HepG2 (cell line): ENCODE results near the gene CTSZ. TPM values are rescaled to one million over a fixed set of nuclear protein-coding genes. Genes with fewer than 3 reads are reported as not detected.

ENCODE experiments used
- ATAC-seq: fragments of 200-7000 bp; cut with Tn5 transposase; 3 replicates; pipeline ENCODE4 v1.9.1; 2020; ENCODE audit warnings: mild to moderate bottlenecking, moderate library complexity
- Bru-seq: library from RNA; stranded (reverse); fragments of 400-500 nt; gene quantifications from one replicate; lab custom pipeline; 2021; lab: Mats Ljungman, UMichigan
- BruChase-seq, 2 experiments: library from RNA; stranded (reverse); fragments of 400-500 nt; gene quantifications; one replicate each; lab custom pipeline; 2021; lab: Mats Ljungman, UMichigan
- BruUV-seq: library from RNA; stranded (reverse); fragments of 400-500 nt; replicated peaks from 2 replicates; lab custom pipeline; 2021; lab: Mats Ljungman, UMichigan
- CTCF ChIA-PET: fragments of 300-600 bp; formaldehyde crosslinking; extraction: SDS; loops from one replicate; lab custom pipeline; 2021; ENCODE audit warnings: low total read pairs, inconsistent platforms, low intra/inter-chr PET ratio; lab: Yijun Ruan, JAX
- POLR2A ChIA-PET: fragments of 350-600 bp; sonication (Branson Sonifier 250); formaldehyde crosslinking; loops from one replicate; lab custom pipeline; 2020; ENCODE audit warnings: antibody characterized with exemption, inconsistent platforms; lab: Yijun Ruan, JAX
- DNase-seq: peaks from one replicate; pipeline ENCODE4 v3.0.0-alpha.2; 2015; ENCODE audit warnings: low spot score
- FAIRE-seq: peaks from 3 replicates; lab custom pipeline; 2011; peaks lifted over from hg19 to GRCh38; lab: Jason Lieb, UNC
- H2AFZ ChIP-seq: one replicate; pipeline ENCODE4 v1.6.1; 2011; ENCODE audit warnings: low read length, inconsistent platforms
- H3K27ac ChIP-seq: fragments of 300-600 bp; 3 replicates; pipeline ENCODE4 v1.8.0; 2011; ENCODE audit warnings: mixed run types, mild to moderate bottlenecking, mixed read lengths, low read length, inconsistent platforms; ENCODE audit not compliant: insufficient read depth; ENCODE audit errors: extremely low read length
- H3K27me3 ChIP-seq, 2 experiments: fragments of 200-600 bp in 1 of 2; 2 replicates in 1 of 2; 3 replicates in 1 of 2; pipeline versions ENCODE4 v1.6.0 to v1.8.0; 2011; ENCODE audit warnings: low read length in 2 of 2, mild to moderate bottlenecking in 2 of 2, moderate library complexity in 2 of 2, inconsistent platforms in 1 of 2; ENCODE audit not compliant: insufficient read depth in 2 of 2, control insufficient read depth in 1 of 2
- H3K36me3 ChIP-seq, 2 experiments: fragments of 200-600 bp in 1 of 2; replicated peaks in 1 of 2; 2 replicates in 1 of 2; 3 replicates in 1 of 2; pipeline versions ENCODE4 v1.5.1 to v1.8.0; 2011; ENCODE audit warnings: low read length in 2 of 2, inconsistent platforms in 1 of 2; ENCODE audit not compliant: insufficient read depth in 2 of 2, control insufficient read depth in 1 of 2
- H3K4me1 ChIP-seq: 2 replicates; pipeline ENCODE4 v1.5.1; 2012; ENCODE audit warnings: low read length, inconsistent platforms; ENCODE audit not compliant: insufficient read depth
- H3K4me2 ChIP-seq: 2 replicates; pipeline ENCODE4 v1.6.0; 2011; ENCODE audit warnings: low read depth, low read length, inconsistent platforms
- H3K4me3 ChIP-seq, 3 experiments: fragments of 200-600 bp in 1 of 3; sonication (generic), shearing (Covaris generic) in 1 of 3; replicated peaks in 1 of 3; 2 replicates each; pipeline ENCODE4 v1.5.1; 2011 to 2016; ENCODE audit warnings: low read length in 3 of 3, inconsistent platforms in 2 of 3, low read depth in 2 of 3, mild to moderate bottlenecking in 2 of 3, control low read depth in 1 of 3, mixed read lengths in 1 of 3; ENCODE audit not compliant: insufficient read depth in 1 of 3
- H3K79me2 ChIP-seq: one replicate; pipeline ENCODE4 v1.6.1; 2011; ENCODE audit warnings: low read length, inconsistent platforms; ENCODE audit not compliant: insufficient read depth
- H3K9ac ChIP-seq: 2 replicates; pipeline ENCODE4 v1.6.0; 2011; ENCODE audit warnings: mild to moderate bottlenecking, low read depth, low read length, inconsistent platforms; ENCODE audit not compliant: insufficient read depth
- H3K9me3 ChIP-seq: 2 replicates; pipeline ENCODE4 v1.5.1; 2012; ENCODE audit warnings: mild to moderate bottlenecking, low read length
- H4K20me1 ChIP-seq: 2 replicates; pipeline ENCODE4 v1.6.0; 2011; ENCODE audit warnings: inconsistent platforms, mild to moderate bottlenecking, low read length, moderate library complexity; ENCODE audit not compliant: insufficient read depth
- IRX3 ChIP-seq: sonication (generic); formaldehyde crosslinking; IDR thresholded peaks from 2 replicates; pipeline ENCODE4 v1.8.1; 2023; ENCODE audit warnings: mild to moderate bottlenecking, low read depth, missing genetic modification reagents, borderline replicate concordance
- MAFF ChIP-seq: IDR thresholded peaks from 2 replicates; pipeline ENCODE4 v1.6.1; 2011; ENCODE audit warnings: low read depth, low read length, improper control_type of control experiment
- RBM39 ChIP-seq: fragments of 200-400 bp; formaldehyde crosslinking; IDR thresholded peaks from one replicate; pipeline ENCODE4 v1.6.1; 2018; ENCODE audit warnings: antibody characterized with exemption, mild to moderate bottlenecking, low read depth, low read length; ENCODE audit not compliant: poor library complexity, severe bottlenecking
- RCOR2 ChIP-seq: IDR thresholded peaks from 2 replicates; pipeline ENCODE4 v1.6.1; 2016; ENCODE audit warnings: missing biosample characterization, missing genetic modification reagents
- RFXANK ChIP-seq: IDR thresholded peaks from 2 replicates; pipeline ENCODE4 v1.6.1; 2016
- SP4 ChIP-seq: sonication (generic); formaldehyde crosslinking; IDR thresholded peaks from 2 replicates; pipeline ENCODE4 v1.8.1; 2023; ENCODE audit warnings: mild to moderate bottlenecking, missing genetic modification reagents
- ZNF883 ChIP-seq: sonication (generic); formaldehyde crosslinking; IDR thresholded peaks from 2 replicates; pipeline ENCODE4 v1.5.1; 2020; ENCODE audit warnings: mild to moderate bottlenecking, missing genetic modification reagents; ENCODE audit errors: not compliant biosample characterization
- WGBS: methylation state at CpG from one replicate; pipeline ENCODE4 v1.1.6; 2017; ENCODE audit warnings: low lambda C conversion rate; 5-methylcytosine and 5-hydroxymethylcytosine counted together
- in situ Hi-C: cut with HindIII; loops from 2 replicates; pipeline ENCODE4 v1.10.0; 2017; ENCODE audit warnings: low pct_unique_long_range_greater_than_20kb; ENCODE audit not compliant: extremely low pct_ligation_motif_present
- intact Hi-C: fragments of 100-400 bp; cut with micrococcal nuclease; formaldehyde crosslinking; loops from one replicate; pipeline ENCODE4 v1.10.0; 2022; ENCODE audit not compliant: unreplicated experiment
- long read RNA-seq, 2 experiments: library from RNA in 1 of 2; library from polyadenylated mRNA in 1 of 2; stranded (forward) in 1 of 2; unstranded in 1 of 2; transcript quantifications; one replicate each; pipeline ENCODE4 v2.0.0, GENCODE V29; 2019 to 2022
- polyA minus RNA-seq, 3 experiments: library from RNA; depleted of rRNA, polyadenylated mRNA; stranded (reverse); fragments of >200 nt; gene quantifications; 2 replicates each; pipeline ENCODE4 v1.2.3, GENCODE V29; 2011; ENCODE audit warnings: low replicate concordance in 1 of 3
- polyA plus RNA-seq, 8 experiments: library from polyadenylated mRNA; depleted of rRNA in 3 of 8; stranded (reverse) in 7 of 8; unstranded in 1 of 8; fragments of >200 nt; fragmentation: Illumina TruSeq in 4 of 8; extraction: Trizol in 4 of 8; gene quantifications; 2 replicates each; pipeline versions ENCODE4 v1.2.1 to v1.2.3, GENCODE V29; 2011 to 2016; ENCODE audit warnings: low read depth in 4 of 8, missing spikeins in 1 of 8, mixed read lengths in 1 of 8; ENCODE audit not compliant: insufficient read depth in 1 of 8
- total RNA-seq, 5 experiments: library from RNA; depleted of rRNA; stranded (reverse); fragments of >200 nt; fragmentation: Illumina TruSeq; extraction: Trizol; gene quantifications; 2 replicates each; pipeline ENCODE4 v1.2.3, GENCODE V29; 2016; ENCODE audit warnings: low read depth in 1 of 5
- TF ChIP-seq, protein P1 (sequence below): IDR thresholded peaks from 2 replicates; pipeline ENCODE4 v1.6.1; 2012; ENCODE audit warnings: inconsistent platforms
- TF ChIP-seq, protein P2 (sequence below): sonication (generic); formaldehyde crosslinking; IDR thresholded peaks from 2 replicates; pipeline ENCODE4 v1.4.0; 2020; ENCODE audit warnings: missing genetic modification reagents

CTSZ gene
- total RNA-seq (2016; rRNA removed; fragmentation: Illumina TruSeq; extraction: Trizol) (not detected in 2 replicates), polyA plus RNA-seq (2011; rRNA removed) (0.33 and 0.46 TPM in 2 replicates), polyA minus RNA-seq (2011; rRNA and poly(A)+ RNA removed; ENCODE audit: low replicate concordance) (0.10 and 114 TPM in 2 replicates), Bru-seq, nascent RNA (percentile 21 among the genes with signal in this experiment), BruChase-seq, experiment 1, labeled RNA remaining after a 6-hour chase (percentile 27 among the genes with signal in this experiment), BruChase-seq, experiment 2, labeled RNA remaining after a 2-hour chase (percentile 27 among the genes with signal in this experiment)
- total RNA-seq (2016; cell fraction: cytosol; rRNA removed; fragmentation: Illumina TruSeq; extraction: Trizol; ENCODE audit: low read depth): not detected in 2 replicates
- not detected in 2 replicates for total RNA-seq (2016; cell fraction: insoluble cytoplasmic fraction; rRNA removed; fragmentation: Illumina TruSeq; extraction: Trizol)
- not detected in 2 replicates for total RNA-seq (2016; cell fraction: membrane; rRNA removed; fragmentation: Illumina TruSeq; extraction: Trizol)
- total RNA-seq (2016; cell fraction: nucleus; rRNA removed; fragmentation: Illumina TruSeq; extraction: Trizol): not detected in 2 replicates
- polyA plus RNA-seq (2011; cell fraction: cytosol; rRNA removed): 0.28 and 0.36 TPM in 2 replicates
- polyA plus RNA-seq (2011; cell fraction: nucleus; rRNA removed): 0.23 and 0.59 TPM in 2 replicates
- polyA plus RNA-seq (2012): 0.47 and 0.52 TPM in 2 replicates
- polyA plus RNA-seq (2016; cell fraction: cytosol; fragmentation: Illumina TruSeq; extraction: Trizol; ENCODE audit: low read depth): not detected in 2 replicates
- not detected in 2 replicates for polyA plus RNA-seq (2016; cell fraction: insoluble cytoplasmic fraction; fragmentation: Illumina TruSeq; extraction: Trizol; ENCODE audit: low read depth)
- not detected in 2 replicates for polyA plus RNA-seq (2016; cell fraction: membrane; fragmentation: Illumina TruSeq; extraction: Trizol; ENCODE audit: low read depth)
- not detected in 2 replicates for polyA plus RNA-seq (2016; cell fraction: nucleus; fragmentation: Illumina TruSeq; extraction: Trizol; ENCODE audit: insufficient read depth, low read depth)
- polyA minus RNA-seq (2011; cell fraction: cytosol; rRNA and poly(A)+ RNA removed): 0.70 TPM in 1 of 2 replicates, not detected in the other
- 1.0 TPM in 1 of 2 replicates, not detected in the other for polyA minus RNA-seq (2011; cell fraction: nucleus; rRNA and poly(A)+ RNA removed)
- long read RNA-seq, experiment 1: 0 reads
- long read RNA-seq, experiment 2: 0 reads

- ChIA-PET CTCF (no interaction called here), POLR2A (no interaction called here)
- Histone ChIP-seq H4K20me1 (no peaks in the 10 kb centered on the region), H3K4me1 (peaks cover 93% of the 10 kb centered on the region), H3K79me2 (no peaks in the 10 kb centered on the region), H3K36me3 (no peaks in the 10 kb centered on the region), H2AFZ (no peak within 1 kb of the TSS), H3K27me3 (peaks cover 2 to 22% of the 10 kb centered on the region in 2 experiments; a peak in 4 of 5 replicates), H3K4me2 (peak within 1 kb of the TSS; percentile 90), H3K4me3 (peak within 1 kb of the TSS in 1 of 3 experiments; percentile 73; a peak in 1 of 6 replicates), H3K9me3 (no peaks in the 10 kb centered on the region), H3K9ac (no peak within 1 kb of the TSS), H3K27ac (peak within 1 kb of the TSS; percentile 3)
- BruUV-seq: no TSS peak
- 0 out of 2 replicates have a peak, but pooled peaks have one; percentile 53 for TF ChIP-seq SP4 (CRISPR knock-in tag)
- TF ChIP-seq, protein P1, sequence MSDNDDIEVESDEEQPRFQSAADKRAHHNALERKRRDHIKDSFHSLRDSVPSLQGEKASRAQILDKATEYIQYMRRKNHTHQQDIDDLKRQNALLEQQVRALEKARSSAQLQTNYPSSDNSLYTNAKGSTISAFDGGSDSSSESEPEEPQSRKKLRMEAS: no peak
- no peak for TF ChIP-seq RBM39
- TF ChIP-seq RCOR2 (CRISPR knock-in tag): no peak
- no peak for TF ChIP-seq ZNF883 (CRISPR knock-in tag)
- TF ChIP-seq, protein P2, sequence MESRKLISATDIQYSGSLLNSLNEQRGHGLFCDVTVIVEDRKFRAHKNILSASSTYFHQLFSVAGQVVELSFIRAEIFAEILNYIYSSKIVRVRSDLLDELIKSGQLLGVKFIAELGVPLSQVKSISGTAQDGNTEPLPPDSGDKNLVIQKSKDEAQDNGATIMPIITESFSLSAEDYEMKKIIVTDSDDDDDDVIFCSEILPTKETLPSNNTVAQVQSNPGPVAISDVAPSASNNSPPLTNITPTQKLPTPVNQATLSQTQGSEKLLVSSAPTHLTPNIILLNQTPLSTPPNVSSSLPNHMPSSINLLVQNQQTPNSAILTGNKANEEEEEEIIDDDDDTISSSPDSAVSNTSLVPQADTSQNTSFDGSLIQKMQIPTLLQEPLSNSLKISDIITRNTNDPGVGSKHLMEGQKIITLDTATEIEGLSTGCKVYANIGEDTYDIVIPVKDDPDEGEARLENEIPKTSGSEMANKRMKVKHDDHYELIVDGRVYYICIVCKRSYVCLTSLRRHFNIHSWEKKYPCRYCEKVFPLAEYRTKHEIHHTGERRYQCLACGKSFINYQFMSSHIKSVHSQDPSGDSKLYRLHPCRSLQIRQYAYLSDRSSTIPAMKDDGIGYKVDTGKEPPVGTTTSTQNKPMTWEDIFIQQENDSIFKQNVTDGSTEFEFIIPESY (CRISPR knock-in tag): peak; percentile 15; the same call in 1 of the 2 replicates
- no peak for TF ChIP-seq IRX3 (CRISPR knock-in tag)
- TF ChIP-seq MAFF: no peak
- no peak for TF ChIP-seq RFXANK
- WGBS: 97% methylated on average over 79 of the region's 82 CpGs
- intact Hi-C loops (no loop called here), in situ Hi-C loops (no loop called here)
- ATAC-seq (no peak), FAIRE-seq (no peak), DNase-seq (no peak)
Measured at GRCh38 chr20:59006864-59007664, at the start of gene CTSZ. Gene CTSZ (minus strand): TSS chr20:59007254. CDS start chr20:59007128, 126 bp downstream.
